Psoas muscle (tissue), 8 donors: ENCODE results near the gene ATP5F1D. TPM values are rescaled to one million over a fixed set of nuclear protein-coding genes. Genes with fewer than 3 reads are reported as not detected.

Experiments used
- ATAC-seq, 4 donors: fragments of 200-7000 bp; cut with Tn5 transposase; one replicate each; pipeline ENCODE4 v1.9.1; 2020; ENCODE audit warnings: moderate library complexity in 3 of 4, mild to moderate bottlenecking in 2 of 4
- DNase-seq, 2 donors: peaks; one replicate each; pipeline ENCODE4 v3.0.0-alpha.2; 2020
- H3K27ac ChIP-seq: fragments of 200-600 bp; one replicate; pipeline ENCODE4 v1.8.0; 2022
- H3K27me3 ChIP-seq, 3 donors: fragments of 200-600 bp in 1 of 3; one replicate each; pipeline versions ENCODE4 v1.6.1 to v1.8.0; 2013 to 2022; ENCODE audit warnings: low read length in 2 of 3, mild to moderate bottlenecking in 2 of 3, moderate library complexity in 1 of 3; ENCODE audit not compliant: insufficient read depth in 3 of 3
- H3K36me3 ChIP-seq, 2 donors: fragments of 200-600 bp in 1 of 2; one replicate each; pipeline versions ENCODE4 v1.6.1 to v1.8.0; 2013 to 2022; ENCODE audit warnings: low read depth in 1 of 2, mild to moderate bottlenecking in 1 of 2, moderate library complexity in 1 of 2; ENCODE audit not compliant: insufficient read depth in 1 of 2
- H3K4me1 ChIP-seq: fragments of 200-600 bp; one replicate; pipeline ENCODE4 v1.8.0; 2022
- H3K4me3 ChIP-seq: fragments of 200-600 bp; one replicate; pipeline ENCODE4 v1.8.0; 2022; ENCODE audit warnings: mild to moderate bottlenecking
- H3K9me3 ChIP-seq: fragments of 200-600 bp; one replicate; pipeline ENCODE4 v1.8.0; 2022
- CTCF ChIP-seq: fragments of 200-600 bp; IDR thresholded peaks from one replicate; pipeline ENCODE4 v1.8.0; 2022; ENCODE audit warnings: antibody characterized with exemption
- WGBS, 3 donors: extraction: QIAGEN DNeasy Blood & Tissue Kit; methylation state at CpG; one replicate each; pipeline versions ENCODE4 v1.1.6 to v1.1.7; 2013; 5-methylcytosine and 5-hydroxymethylcytosine counted together
- intact Hi-C, 2 donors: fragments of 100-400 bp; cut with DNase I; formaldehyde crosslinking; loops; one replicate each; pipeline versions ENCODE4 v1.11.0 to v1.14.2; 2022
- polyA plus RNA-seq, 3 donors: library from polyadenylated mRNA; stranded (reverse); fragments of 200-250 nt; gene quantifications; one replicate each; pipeline ENCODE4 v1.2.3, GENCODE V29; 2013
- total RNA-seq, 4 donors: library from RNA; stranded (reverse); fragmentation: NEBNext Ultra II Directional in 2 of 4; extraction: Animal tissue kit (Norgen Biotek cat#: 25700) in 2 of 4; gene quantifications; one replicate each; pipeline versions ENCODE4 v1.2.1 to v1.2.4, GENCODE V29; 2021 to 2023
- donor health status: healthy with polysubstance abuse.
- donor health status: DM: no; HTN: no; CAD: no; lungs with moderate emphysema.
- donor health status: Bipolar disorder and iron deficiency.
- donor health status: healthy.
- donor health status: DM: yes; HTN: yes; CAD: no.
- donor health status: DM: no; HTN: no; CAD: no.
- donor health status: DM: no; HTN: no; CAD: no.
- donor health status: DM: yes; HTN: yes; CAD: no.

ATP5F1D gene
- total and polyA plus RNA-seq, 7 donors, result 310 to 858 (median 509) TPM

GRCh38 chr19:1258707-1259205, 17.2 kb downstream of the ATP5F1D start:
- WGBS, 3 donors, result 32 to 43% (median 32%) methylated on average over 15 of the region's 15 CpGs

GRCh38 chr19:1259206-1259875, 17.8 kb downstream of the ATP5F1D start:
- Histone ChIP-seq H3K4me3 (peak overlapping the region; percentile 37), H3K36me3 (peaks cover 10 to 42% of the 10 kb centered on the region in 2 donors), H3K4me1 (peaks cover 57% of the 10 kb centered on the region), H3K27me3 (no peaks in the 10 kb centered on the region), H3K9me3 (no peaks in the 10 kb centered on the region), H3K27ac (peak overlapping the region; percentile 85)
- ATAC-seq (peak in 3 of 4 donors; percentile 16 to 26 (median 23)), DNase-seq (peak; percentile 78 to 89)
- intact Hi-C loops, result no loop called here
- 22 to 34% (median 28%) methylated on average over 16 to 17 of the region's 17 CpGs for whole genome bisulfite sequencing, 3 donors
- no peak for TF ChIP-seq CTCF

More at GRCh38 chr19:1258707-1259205, 17.2 kb downstream of the ATP5F1D start:
- Histone ChIP-seq H3K27ac (peak overlapping the region; percentile 85), H3K4me3 (peak overlapping the region; percentile 37), H3K27me3 (no peaks in the 10 kb centered on the region), H3K36me3 (peaks cover 13 to 48% of the 10 kb centered on the region in 2 donors), H3K9me3 (no peaks in the 10 kb centered on the region), H3K4me1 (peaks cover 63% of the 10 kb centered on the region)
- DNase-seq (no peak), ATAC-seq (no peak)
- TF ChIP-seq CTCF, result no peak
- intact Hi-C loops, result no loop called here

- DNase-seq (peak in 1 of 2 donors; percentile 60), ATAC-seq (peak; percentile 4 to 13 (median 12))
Measured at GRCh38 chr19:1259876-1260748, 18.6 kb downstream of the ATP5F1D start.

More at GRCh38 chr19:1259876-1260748, 18.6 kb downstream of the ATP5F1D start:
- TF ChIP-seq CTCF, result no peak
- Histone ChIP-seq H3K4me1 (peaks cover 52% of the 10 kb centered on the region), H3K27ac (peak overlapping the region; percentile 85), H3K4me3 (peak overlapping the region; percentile 78), H3K36me3 (peaks cover 7 to 34% of the 10 kb centered on the region in 2 donors), H3K27me3 (no peaks in the 10 kb centered on the region), H3K9me3 (no peaks in the 10 kb centered on the region)
- intact Hi-C loops, result no loop called here
- 25 to 32% (median 28%) methylated on average over 28 to 33 of the region's 33 CpGs for WGBS, 3 donors
